Stimulated activated CD8-positive, alpha-beta memory T cell treated with anti-CD3 and anti-CD28 coated beads, Interleukin-4, amount 100 ng/mL, for 1 hour (primary cell): ENCODE data around the gene FAM83C.

Source experiments
- DNase-seq, 2 donors: peaks; one replicate each; pipeline ENCODE4 v3.0.0-alpha.2; 2020; ENCODE audit warnings: low read depth in 2 of 2, low spot score in 1 of 2

Gene FAM83C

GRCh38 chr20:35299780-35300179, 7.6 kb upstream of the FAM83C start:
- DNase-seq: no peak

GRCh38 chr20:35298264-35298663, 6.0 kb upstream of the FAM83C start:
- no peak for DNase-seq

- no peak for DNase-seq
Observed at GRCh38 chr20:35297740-35298139, 5.5 kb upstream of the FAM83C start.

GRCh38 chr20:35297155-35297554, 4.9 kb upstream of the FAM83C start:
- DNase-seq: no peak

- no peak for DNase-seq
Observed at GRCh38 chr20:35296101-35296554, 3.9 kb upstream of the FAM83C start.

- no peak for DNase-seq
Observed at GRCh38 chr20:35295674-35296073, 3.4 kb upstream of the FAM83C start.

GRCh38 chr20:35295058-35295457, 2.8 kb upstream of the FAM83C start:
- no peak for DNase-seq

GRCh38 chr20:35294293-35294685, 2.1 kb upstream of the FAM83C start:
- no peak for DNase-seq

- no peak for DNase-seq
Observed at GRCh38 chr20:35293303-35294292, 1.4 kb upstream of the FAM83C start.

- no peak for DNase-seq
Observed at GRCh38 chr20:35292504-35293285, 470 bp upstream of the FAM83C start.

- no peak for DNase-seq
Observed at GRCh38 chr20:35290887-35291417, 1.3 kb downstream of the FAM83C start.

- no peak for DNase-seq
Observed at GRCh38 chr20:35290186-35290886, 1.9 kb downstream of the FAM83C start.

GRCh38 chr20:35288325-35289060, 3.7 kb downstream of the FAM83C start:
- DNase-seq: no peak

GRCh38 chr20:35287509-35288324, 4.5 kb downstream of the FAM83C start:
- DNase-seq: no peak

- DNase-seq: no peak
Observed at GRCh38 chr20:35286899-35287508, 5.2 kb downstream of the FAM83C start.

GRCh38 chr20:35286077-35286898, 5.9 kb downstream of the FAM83C start:
- DNase-seq: no peak

- DNase-seq: no peak
Observed at GRCh38 chr20:35285806-35286076, 6.5 kb downstream of the FAM83C start.

GRCh38 chr20:35284992-35285805, 7.0 kb downstream of the FAM83C start:
- no peak for DNase-seq
